ENCODE measurements around the gene RBM39. TPM values are rescaled to one million over a fixed set of nuclear protein-coding genes. Genes with fewer than 3 reads are reported as not detected.
"Not testable (repeated sequence)": the region's sequence is repeated elsewhere in the genome, so short reads cannot be mapped to it uniquely, and the experiment has no call there.

Gene RBM39
- total RNA-seq, 1 donor from 2014 or later, result 405 TPM

GRCh38 chr20:35706591-35707529, 35.2 kb downstream of the RBM39 start:
- peak; percentile 32 for DNase-seq (ENCODE audit: low spot score)

GRCh38 chr20:35705894-35706293, 36.2 kb downstream of the RBM39 start:
- peak; percentile 26 for DNase-seq (ENCODE audit: low spot score)

GRCh38 chr20:35704514-35705261, 37.4 kb downstream of the RBM39 start:
- no peak for DNase-seq (ENCODE audit: low spot score)

GRCh38 chr20:35702824-35703695, 39.0 kb downstream of the RBM39 start:
- no peak for DNase-seq (ENCODE audit: low spot score)

- DNase-seq (ENCODE audit: low spot score), result peak; percentile 17
These were observed 39.8 kb downstream of the RBM39 start for GRCh38 chr20:35702051-35702823.

- DNase-seq (ENCODE audit: low spot score), result peak; percentile 37
These were observed 41.4 kb downstream of the RBM39 start for GRCh38 chr20:35700625-35701148.

- DNase-seq (ENCODE audit: low spot score), result no peak
These were observed 42.0 kb downstream of the RBM39 start for GRCh38 chr20:35699957-35700624.

GRCh38 chr20:35699127-35699956, 42.7 kb downstream of the RBM39 start, which contains the start of the genes NFS1 and ROMO1:
TSS of gene NFS1 (minus strand) at chr20:35699352. CDS start at chr20:35699288, 64 bp downstream.
TSS of gene ROMO1 (plus strand) at chr20:35699405. CDS start at chr20:35699633, 228 bp downstream.
- peak; percentile 82 for DNase-seq (ENCODE audit: low spot score)

- peak; percentile 32 for DNase-seq (ENCODE audit: low spot score)
These were observed 43.5 kb downstream of the RBM39 start for GRCh38 chr20:35698298-35699126.

GRCh38 chr20:35697696-35698297, 44.3 kb downstream of the RBM39 start:
- DNase-seq (ENCODE audit: low spot score), result peak; percentile 29

GRCh38 chr20:35695978-35696377, 46.1 kb downstream of the RBM39 start:
- DNase-seq (ENCODE audit: low spot score), result no peak

GRCh38 chr20:35695245-35695749, 46.8 kb downstream of the RBM39 start:
- peak; percentile 8 for DNase-seq (ENCODE audit: low spot score)

- peak; percentile 13 for DNase-seq (ENCODE audit: low spot score)
These were observed 51.8 kb downstream of the RBM39 start for GRCh38 chr20:35690265-35690664.

- peak; percentile 22 for DNase-seq (ENCODE audit: low spot score)
These were observed 55.2 kb downstream of the RBM39 start for GRCh38 chr20:35686872-35687271.

GRCh38 chr20:35685368-35685767, 56.7 kb downstream of the RBM39 start:
- not testable (repeated sequence) for DNase-seq (ENCODE audit: low spot score)

- no peak for DNase-seq (ENCODE audit: low spot score)
These were observed 60.1 kb downstream of the RBM39 start for GRCh38 chr20:35681960-35682359.

GRCh38 chr20:35680452-35681183, 61.4 kb downstream of the RBM39 start:
- no peak for DNase-seq (ENCODE audit: low spot score)
